A673 (cell line): ENCODE results near the gene HRC. TPM values are rescaled to one million over a fixed set of nuclear protein-coding genes. Genes with fewer than 3 reads are reported as not detected.
"Not testable (repeated sequence)": the region's sequence is repeated elsewhere in the genome, so short reads cannot be mapped to it uniquely, and the experiment has no call there.

Source experiments
- BruUV-seq: library from RNA; stranded (reverse); fragments of 400-500 nt; replicated peaks from 2 replicates; lab custom pipeline; 2021; lab: Mats Ljungman, UMichigan
- CTCF ChIA-PET: fragments of 300-600 bp; sonication (Branson Sonifier 250); formaldehyde crosslinking; loops from one replicate; lab custom pipeline; 2022; ENCODE audit warnings: antibody characterized with exemption; lab: Charles Lee
- POLR2A ChIA-PET: fragments of 300-600 bp; sonication (Branson Sonifier 250); formaldehyde crosslinking; loops from one replicate; lab custom pipeline; 2022; ENCODE audit warnings: antibody characterized with exemption; ENCODE audit not compliant: low non-redundant PET; lab: Charles Lee
- DNase-seq: peaks from one replicate; pipeline ENCODE4 v3.0.0-alpha.2; 2015; ENCODE audit warnings: low spot score
- H3K27ac ChIP-seq: fragments of 200-600 bp; sonication (generic); 2 replicates; pipeline ENCODE4 v1.5.1; 2016; ENCODE audit warnings: mixed run types, low read depth, mild to moderate bottlenecking, mixed read lengths, antibody characterized with exemption, low read length; ENCODE audit not compliant: poor library complexity, severe bottlenecking
- H3K27me3 ChIP-seq: fragments of 200-600 bp; sonication (generic); replicated peaks from 2 replicates; pipeline ENCODE4 v1.6.1; 2017; ENCODE audit warnings: mixed run types, low read depth, mild to moderate bottlenecking, mixed read lengths, antibody characterized with exemption, low read length; ENCODE audit not compliant: insufficient read depth, poor library complexity
- H3K36me3 ChIP-seq: fragments of 200-600 bp; sonication (generic); 2 replicates; pipeline ENCODE4 v1.6.1; 2016; ENCODE audit warnings: mixed run types, mild to moderate bottlenecking, mixed read lengths, antibody characterized with exemption, low read length; ENCODE audit not compliant: insufficient read depth, poor library complexity, severe bottlenecking
- H3K4me1 ChIP-seq: fragments of 200-600 bp; sonication (generic); 2 replicates; pipeline ENCODE4 v1.6.1; 2017; ENCODE audit warnings: mixed run types, mild to moderate bottlenecking, mixed read lengths, antibody characterized with exemption, low read length; ENCODE audit not compliant: insufficient read depth, poor library complexity, severe bottlenecking
- H3K4me3 ChIP-seq: fragments of 200-600 bp; sonication (generic); 2 replicates; pipeline ENCODE4 v1.5.1; 2016; ENCODE audit warnings: low read depth, mixed run types, mild to moderate bottlenecking, mixed read lengths, low read length; ENCODE audit not compliant: poor library complexity, severe bottlenecking
- H3K9me3 ChIP-seq: fragments of 200-600 bp; sonication (generic); 2 replicates; pipeline ENCODE4 v1.6.1; 2016; ENCODE audit warnings: mixed run types, low read depth, mild to moderate bottlenecking, mixed read lengths, antibody characterized with exemption, low read length; ENCODE audit not compliant: poor library complexity, severe bottlenecking
- CTCF ChIP-seq: fragments of 300-800, 200-600 bp; sonication (generic); conservative IDR thresholded peaks from 2 replicates; pipeline ENCODE4 v1.5.1; 2017; ENCODE audit warnings: low read depth, mild to moderate bottlenecking, antibody characterized with exemption, low read length, moderate library complexity, mixed read lengths
- EZH2 ChIP-seq: fragments of 200-600 bp; sonication (generic); IDR thresholded peaks from 2 replicates; pipeline ENCODE4 v1.6.1; 2017; ENCODE audit warnings: borderline replicate concordance, low read depth, mild to moderate bottlenecking, mixed read lengths, antibody characterized with exemption, low read length; ENCODE audit not compliant: poor library complexity, severe bottlenecking
- intact Hi-C: fragments of 100-400 bp; cut with micrococcal nuclease; formaldehyde crosslinking; loops from one replicate; pipeline ENCODE4 v1.10.0; 2022; ENCODE audit not compliant: unreplicated experiment
- total RNA-seq: library from RNA; stranded (reverse); gene quantifications from 2 replicates; pipeline ENCODE4 v1.2.3, GENCODE V29; 2021

Gene HRC
- total RNA-seq, 1 experiment from 2014 or later, result not detected

GRCh38 chr19:49186108-49186507, 30.9 kb upstream of the HRC start:
- no peak for TF ChIP-seq EZH2
- TF ChIP-seq CTCF, result no peak
- POLR2A ChIA-PET, result no interaction called here
- no TSS peak for BruUV-seq

GRCh38 chr19:49182848-49183375, 27.7 kb upstream of the HRC start:
- Histone ChIP-seq H3K9me3 (no peaks in the 10 kb centered on the region), H3K4me1 (no peaks in the 10 kb centered on the region), H3K27me3 (no peaks in the 10 kb centered on the region), H3K36me3 (peaks cover 20% of the 10 kb centered on the region), H3K27ac (no peak overlapping the region), H3K4me3 (no peak overlapping the region)
- DNase-seq, result no peak
- intact Hi-C loops, result no loop called here
- TF ChIP-seq CTCF (no peak), EZH2 (no peak)
- ChIA-PET CTCF (no interaction called here), POLR2A (no interaction called here)
- BruUV-seq, result no TSS peak

More at GRCh38 chr19:49186108-49186507, 30.9 kb upstream of the HRC start:
- H3K9me3 ChIP-seq, result no peaks in the 10 kb centered on the region
- no peak for DNase-seq
- intact Hi-C loops, result no loop called here
- H3K4me1 ChIP-seq, result peaks cover 5% of the 10 kb centered on the region
- H3K27me3 ChIP-seq, result no peaks in the 10 kb centered on the region
- H3K27ac ChIP-seq, result no peak overlapping the region
- peaks cover 46% of the 10 kb centered on the region for H3K36me3 ChIP-seq
- no peak overlapping the region for H3K4me3 ChIP-seq
- CTCF ChIA-PET, result interaction anchor here (1.1 to 1.3 kb wide), 2 partner anchors 13 to 88 kb away, joined by 3 to 4 read pairs; no protein-coding TSS in a partner anchor

- H3K4me1 ChIP-seq, intact Hi-C loops, H3K27ac ChIP-seq, BruUV-seq, H3K4me3 ChIP-seq, POLR2A ChIA-PET, H3K27me3 ChIP-seq, DNase-seq, H3K9me3 ChIP-seq, CTCF ChIA-PET: not testable (repeated sequence)
- H3K36me3 ChIP-seq, result peaks cover 18% of the 10 kb centered on the region
These were observed 27.0 kb upstream of the HRC start for GRCh38 chr19:49182010-49182847.
